NCI-H2227 (cell line): ENCODE measurements around the gene SLC23A3.

Source experiments
- DNase-seq: peaks from one replicate; lab custom pipeline; 2025; ENCODE audit not compliant: unreplicated experiment; lab: John Stamatoyannopoulos, UW

Gene SLC23A3

DNA sequence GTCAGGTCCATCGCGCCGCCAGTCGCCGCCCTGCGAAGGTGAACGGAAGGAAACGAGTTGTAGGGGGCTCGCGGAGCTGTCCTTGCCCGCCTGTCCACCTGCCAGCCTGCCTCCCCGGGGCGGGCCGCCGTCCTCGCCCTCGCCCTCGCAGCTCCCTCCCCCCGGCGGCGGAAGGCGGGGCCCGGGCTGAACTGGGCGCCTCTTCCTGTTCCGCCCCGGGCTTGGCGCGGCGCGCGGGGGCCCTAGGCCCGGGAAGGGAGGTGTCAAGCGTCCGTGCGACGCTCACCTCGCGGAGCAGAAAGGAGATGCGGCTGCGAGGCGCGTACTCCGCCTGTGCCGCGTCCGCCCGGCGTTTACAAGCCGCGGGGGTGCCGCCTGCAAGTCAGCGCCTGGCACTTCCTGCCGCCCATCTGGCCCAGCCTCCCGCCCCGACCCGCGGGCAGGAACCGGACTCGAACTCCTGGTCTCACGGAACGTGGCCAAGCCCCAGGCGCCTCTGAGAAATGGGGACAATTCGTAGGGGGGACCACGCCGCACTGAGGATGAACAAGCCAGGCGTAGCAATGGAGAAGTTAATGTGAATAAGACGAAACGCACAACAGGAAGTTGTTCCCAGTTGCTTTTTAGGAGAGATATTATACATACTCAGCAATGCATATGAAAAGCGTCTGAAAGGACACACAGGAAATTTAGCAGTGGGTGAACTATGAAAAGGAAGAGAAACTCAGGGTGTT lies 7.2 kb upstream of the SLC23A3 start, which contains the start of gene CNPPD1:
Gene CNPPD1, minus strand, starts transcription at position 108 of the 734 bp plus-strand sequence. Its CDS starts 97 bp downstream, at position 11.
- peak; percentile 94 for DNase-seq

- DNase-seq, result peak; percentile 82
Observed at GRCh38 chr2:219175928-219176817, 6.3 kb upstream of the SLC23A3 start.

DNA sequence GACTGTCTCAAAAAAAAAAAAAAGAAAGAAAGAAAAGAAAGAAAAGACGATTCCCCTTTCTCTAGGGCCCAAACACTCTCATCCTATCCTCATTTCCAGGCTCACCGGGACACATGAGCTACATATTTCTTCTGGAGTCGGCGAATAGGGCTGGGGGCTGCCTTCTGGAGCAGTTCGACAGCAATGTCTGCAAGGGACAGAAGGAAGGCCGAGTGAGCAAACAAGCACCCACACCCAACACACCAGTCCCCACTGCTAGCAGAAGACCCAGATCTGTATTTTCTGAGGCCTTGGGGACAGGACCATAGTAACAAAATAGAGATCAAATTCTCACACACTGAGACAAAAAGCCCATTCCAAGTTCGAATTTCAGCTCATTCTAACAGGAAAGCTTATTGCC lies 5.7 kb upstream of the SLC23A3 start:
- DNase-seq, result no peak

DNA sequence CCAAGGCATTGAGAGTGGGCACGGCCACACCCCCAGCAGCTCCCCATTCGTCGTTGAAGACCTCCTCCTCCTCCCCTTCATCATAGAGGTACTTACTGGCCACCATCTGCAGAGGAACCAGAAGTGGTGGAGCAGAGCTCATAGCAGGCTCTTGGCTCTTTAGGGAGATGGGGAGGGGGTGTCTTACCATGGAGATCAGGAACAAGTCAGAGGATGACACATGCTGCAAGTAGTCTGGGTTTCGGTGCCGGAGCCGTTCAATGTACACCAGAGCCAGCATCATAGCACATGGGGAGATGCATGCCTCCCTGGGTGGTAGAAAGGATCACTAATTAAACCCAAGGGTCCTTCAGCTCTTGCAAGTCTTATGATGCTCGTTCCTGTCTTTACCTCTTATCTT lies 5.0 kb upstream of the SLC23A3 start:
- no peak for DNase-seq

DNA sequence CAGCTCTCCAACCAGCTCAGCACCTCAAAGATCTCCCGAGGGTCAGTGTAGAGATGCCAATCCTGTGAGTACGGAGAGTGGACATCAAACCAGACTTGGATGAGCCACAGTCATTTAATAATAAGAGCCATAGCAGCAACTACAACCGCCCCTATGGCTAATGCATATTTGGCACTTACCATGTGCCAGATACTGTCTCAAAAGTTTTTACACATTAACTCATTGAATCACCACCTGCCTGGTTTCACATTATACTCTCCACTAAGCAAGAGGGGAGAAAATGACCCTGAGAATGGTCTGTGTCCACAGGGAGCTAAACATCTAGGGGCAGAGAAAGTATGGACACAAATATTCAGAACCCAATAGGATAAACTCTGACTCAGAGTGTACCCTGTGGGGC lies 4.3 kb upstream of the SLC23A3 start:
- no peak for DNase-seq

- no peak for DNase-seq
Observed at GRCh38 chr2:219173176-219173575, 3.3 kb upstream of the SLC23A3 start.

DNA sequence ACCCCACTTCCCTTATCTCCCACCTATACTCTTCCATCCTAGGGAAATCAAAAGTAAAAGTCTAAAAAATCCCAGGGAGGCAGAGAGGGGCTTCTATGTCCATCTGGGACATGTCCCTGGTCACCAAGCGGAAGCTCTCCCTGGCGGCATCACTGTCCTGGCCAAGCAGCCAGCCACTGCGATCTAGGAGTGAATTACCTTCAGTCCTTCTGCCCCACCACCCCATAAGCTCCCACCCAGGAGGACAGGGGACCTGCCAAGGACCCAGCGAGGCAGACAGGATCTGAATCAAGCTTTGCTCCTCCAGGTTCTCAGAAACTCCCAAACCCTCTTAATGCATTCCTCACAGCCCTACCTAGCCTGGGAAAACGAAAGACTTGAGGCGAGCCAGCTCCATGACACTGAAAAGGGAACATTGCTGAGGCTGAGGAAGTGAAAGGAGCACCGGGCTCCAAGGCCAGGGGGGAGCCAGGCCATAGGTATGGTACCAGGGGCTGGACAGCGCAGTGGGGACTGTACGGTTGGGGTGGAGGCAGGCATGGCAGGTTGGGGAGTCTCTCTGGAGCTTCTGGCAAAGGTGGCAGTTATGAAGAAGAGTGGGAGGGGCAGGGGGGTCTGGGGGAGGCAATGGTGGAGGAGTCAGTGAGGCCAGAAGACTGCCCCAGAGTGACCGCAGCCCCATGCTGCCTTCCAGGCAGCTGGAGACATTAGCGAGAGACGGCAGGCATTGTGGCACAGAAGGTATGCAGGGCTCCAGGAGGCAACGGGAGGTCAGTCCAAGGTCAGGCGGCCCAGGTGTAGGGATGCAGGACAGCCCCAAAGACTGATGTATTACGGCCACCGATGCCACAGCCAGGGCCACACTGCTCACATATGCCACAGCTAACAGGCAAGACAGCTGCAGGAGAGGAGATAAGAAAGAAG lies 2.7 kb upstream of the SLC23A3 start:
- DNase-seq, result no peak

GRCh38 chr2:219171231-219171651 lies 1.4 kb upstream of the SLC23A3 start:
- peak; percentile 63 for DNase-seq

DNA sequence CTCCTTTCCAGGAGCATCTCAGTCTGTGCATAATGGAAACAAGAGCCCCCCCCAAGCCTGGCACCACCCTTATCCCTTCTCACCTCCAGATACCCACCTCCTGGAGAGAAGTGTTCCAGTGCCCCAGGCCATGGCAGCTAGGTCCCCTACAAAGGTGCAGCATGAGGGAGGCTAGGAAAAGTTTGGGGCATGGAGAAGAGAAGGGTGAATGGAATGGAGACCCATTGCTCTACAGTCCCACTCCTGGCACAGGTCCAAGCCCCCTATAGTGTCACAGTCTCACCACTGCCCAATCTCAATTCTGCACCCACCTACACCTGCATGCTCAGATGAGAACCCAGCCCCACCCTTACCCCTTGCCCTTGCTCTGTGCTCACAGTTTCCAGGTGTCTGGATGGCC lies 897 bp downstream of the SLC23A3 start:
- no peak for DNase-seq

- DNase-seq, result no peak
Observed at GRCh38 chr2:219168526-219168925, 1.3 kb downstream of the SLC23A3 start.

GRCh38 chr2:219167997-219168396 lies 1.8 kb downstream of the SLC23A3 start:
- no peak for DNase-seq

- no peak for DNase-seq
Observed at GRCh38 chr2:219165058-219165911, 4.5 kb downstream of the SLC23A3 start.

DNA sequence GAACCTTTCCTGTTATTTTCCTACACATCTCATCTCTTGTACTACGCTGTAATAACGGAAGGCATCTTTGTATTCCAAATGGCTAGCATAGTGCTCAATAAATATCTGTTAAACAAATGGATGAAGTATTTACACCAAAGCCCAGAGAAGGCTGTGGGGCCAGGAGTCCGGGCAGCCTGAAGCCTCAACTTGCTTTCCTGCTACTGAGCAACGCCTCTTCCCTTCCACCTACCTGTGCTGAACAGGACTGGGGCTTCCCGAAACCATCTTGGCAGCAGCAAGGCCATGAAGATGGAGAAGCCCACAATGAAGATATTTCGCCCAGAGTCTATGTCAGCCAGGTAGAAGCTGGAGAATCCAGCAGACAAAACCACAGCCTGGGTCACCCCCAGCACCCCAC lies 6.7 kb downstream of the SLC23A3 start:
- no peak for DNase-seq

DNA sequence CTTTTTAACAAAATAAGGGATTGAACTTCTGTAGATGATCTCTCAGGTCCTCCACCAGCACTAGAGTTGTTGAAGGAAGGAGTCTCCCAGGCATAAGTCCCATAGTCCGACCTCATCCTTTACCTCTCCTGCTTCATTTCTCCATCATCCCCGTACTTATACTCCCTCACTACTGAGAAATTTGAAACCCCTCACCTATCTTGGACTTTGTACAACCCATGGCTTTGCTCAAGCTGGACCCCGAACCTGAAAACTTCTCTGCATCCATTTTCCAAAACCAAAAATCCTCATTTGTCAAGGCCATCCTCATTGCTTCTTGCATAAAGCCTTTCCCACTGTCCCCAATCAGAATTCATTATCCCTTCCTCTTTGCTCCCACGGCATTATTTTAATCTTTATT lies 8.7 kb downstream of the SLC23A3 start:
- no peak for DNase-seq

GRCh38 chr2:219160186-219161017 lies 9.4 kb downstream of the SLC23A3 start, which contains the start of gene NHEJ1:
NHEJ1 (minus strand) TSS chr2:219160815; CDS start chr2:219158362, 2,453 bp downstream.
- peak; percentile 94 for DNase-seq

DNA sequence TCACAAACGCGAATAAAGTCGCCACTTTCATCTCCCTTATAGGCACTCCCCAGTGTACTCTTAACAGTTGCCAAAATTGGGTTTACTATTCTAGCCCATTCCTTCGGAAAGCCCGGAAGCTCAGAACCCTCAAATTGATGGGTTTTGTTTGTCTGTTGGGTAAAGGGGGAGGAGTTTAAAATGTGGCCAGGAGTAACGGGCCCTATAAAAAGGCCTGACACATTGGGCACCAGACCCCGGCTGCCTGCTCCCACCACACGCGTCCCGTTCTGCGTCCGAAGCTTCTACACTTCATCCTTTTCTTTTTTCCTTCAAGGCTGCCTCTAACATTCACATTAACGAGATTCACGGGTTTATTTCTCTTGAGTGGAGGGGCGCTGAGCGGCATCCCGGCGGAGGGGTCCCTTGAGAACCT lies 10.1 kb downstream of the SLC23A3 start:
- peak; percentile 67 for DNase-seq

- no peak for DNase-seq
Observed at GRCh38 chr2:219158586-219158985, 11.2 kb downstream of the SLC23A3 start.

DNA sequence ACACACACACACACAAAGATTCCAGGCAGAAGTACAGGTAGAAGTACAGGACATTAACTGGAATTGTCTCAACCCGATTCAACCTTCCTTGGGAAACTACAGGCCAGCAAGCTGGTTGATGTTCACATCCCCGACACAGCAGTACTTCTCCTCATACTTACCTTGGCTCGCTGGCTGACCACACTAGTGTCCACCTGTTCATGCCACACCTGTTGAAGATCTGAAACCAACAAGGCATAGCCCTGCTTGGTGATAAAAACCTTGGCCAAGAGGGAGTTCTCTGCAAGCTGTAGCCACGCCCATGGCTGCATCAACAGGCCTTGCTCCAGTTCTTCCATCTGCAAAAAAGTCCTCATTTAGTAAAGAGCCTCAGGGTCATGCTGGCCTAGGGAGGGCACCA lies 11.8 kb downstream of the SLC23A3 start:
- DNase-seq, result no peak

GRCh38 chr2:219157396-219157795 lies 12.4 kb downstream of the SLC23A3 start:
- DNase-seq, result no peak
